GM18526 (cell line): ENCODE results near the gene VDAC2.

Source experiments
- POLR2A ChIP-seq: IDR thresholded peaks from 3 replicates; pipeline ENCODE4 v1.6.1; 2011; ENCODE audit not compliant: insufficient read length; ENCODE audit errors: extremely low read depth

The VDAC2 gene

GRCh38 chr10:75191821-75192568 is 18.6 kb upstream of the VDAC2 start:
- no peak for TF ChIP-seq POLR2A

GRCh38 chr10:75195035-75195763 is 15.4 kb upstream of the VDAC2 start:
- TF ChIP-seq POLR2A: no peak

- TF ChIP-seq POLR2A: no peak
Observed at GRCh38 chr10:75197066-75197465, 13.5 kb upstream of the VDAC2 start.

GRCh38 chr10:75197906-75198305 is 12.7 kb upstream of the VDAC2 start:
- no peak for TF ChIP-seq POLR2A

- no peak for TF ChIP-seq POLR2A
Observed at GRCh38 chr10:75201793-75202307, 8.7 kb upstream of the VDAC2 start.

- no peak for TF ChIP-seq POLR2A
Observed at GRCh38 chr10:75202321-75203045, 8.1 kb upstream of the VDAC2 start.

- no peak for TF ChIP-seq POLR2A
Observed at GRCh38 chr10:75203724-75204123, 6.9 kb upstream of the VDAC2 start.

GRCh38 chr10:75205908-75206307 is 4.7 kb upstream of the VDAC2 start:
- TF ChIP-seq POLR2A: no peak

GRCh38 chr10:75207079-75207856 is 3.3 kb upstream of the VDAC2 start:
- TF ChIP-seq POLR2A: no peak

- TF ChIP-seq POLR2A: no peak
Observed at GRCh38 chr10:75207857-75208144, 2.8 kb upstream of the VDAC2 start.

GRCh38 chr10:75208181-75208580 is 2.4 kb upstream of the VDAC2 start:
- no peak for TF ChIP-seq POLR2A

- TF ChIP-seq POLR2A: no peak
Observed at GRCh38 chr10:75209086-75209920, 1.3 kb upstream of the VDAC2 start.

GRCh38 chr10:75209921-75210281 is 695 bp upstream of the VDAC2 start:
- no peak for TF ChIP-seq POLR2A

GRCh38 chr10:75211007-75211691 is 553 bp downstream of the VDAC2 start:
- no peak for TF ChIP-seq POLR2A
